HG03159 (cell line): ENCODE data around the gene CTXND1.
"Not testable (repeated sequence)": the region's sequence is repeated elsewhere in the genome, so short reads cannot be mapped to it uniquely, and the experiment has no call there.

Experiments
- ATAC-seq: cut with Tn5 transposase; IDR thresholded peaks from one replicate; pipeline ENCODE4 v1.9.1; 2021; ENCODE audit warnings: mild to moderate bottlenecking, moderate library complexity; ENCODE audit not compliant: unreplicated experiment

The CTXND1 gene

GRCh38 chr15:80160570-80161156 lies 91.3 kb downstream of the CTXND1 start:
- ATAC-seq, result no peak

- ATAC-seq, result no peak
Measured at GRCh38 chr15:80159811-80160569, 92.0 kb downstream of the CTXND1 start.

GRCh38 chr15:80159301-80159700 lies 92.7 kb downstream of the CTXND1 start:
- no peak for ATAC-seq

- no peak for ATAC-seq
Measured at GRCh38 chr15:80157215-80157614, 94.8 kb downstream of the CTXND1 start.

GRCh38 chr15:80156176-80156720 lies 95.8 kb downstream of the CTXND1 start:
- ATAC-seq, result no peak

- not testable (repeated sequence) for ATAC-seq
Measured at GRCh38 chr15:80155378-80156175, 96.4 kb downstream of the CTXND1 start.

GRCh38 chr15:80155001-80155377 lies 97.0 kb downstream of the CTXND1 start:
- ATAC-seq, result no peak

- no peak for ATAC-seq
Measured at GRCh38 chr15:80154336-80154735, 97.7 kb downstream of the CTXND1 start.

GRCh38 chr15:80153900-80154299 lies 98.1 kb downstream of the CTXND1 start:
- no peak for ATAC-seq

GRCh38 chr15:80152896-80153876 lies 98.8 kb downstream of the CTXND1 start, which contains the start of gene FAH:
Gene FAH, plus strand, starts transcription at chr15:80152999. Its CDS starts 56 bp downstream, at chr15:80153055.
- peak; percentile 49 for ATAC-seq

- ATAC-seq, result peak; percentile 49
Measured at GRCh38 chr15:80152180-80152895, 99.7 kb downstream of the CTXND1 start.

GRCh38 chr15:80151576-80151975 lies 100.4 kb downstream of the CTXND1 start:
- ATAC-seq, result no peak

GRCh38 chr15:80151148-80151547 lies 100.9 kb downstream of the CTXND1 start:
- ATAC-seq, result no peak
